Measurements from ENCODE around the gene DTX3. TPM values are rescaled to one million over a fixed set of nuclear protein-coding genes. Genes with fewer than 3 reads are reported as not detected.

Gene DTX3
- total and polyA plus RNA-seq, 2 of the 13 experiments (the other 11 are each of a cell fraction or from before 2014, with no cell fraction given) = 9.0 to 27.2 TPM

- TF ChIP-seq NR2F2 (IDR thresholded peaks at IDR 0.05; ENCODE audit: borderline replicate concordance, low read depth) = no peak
- TF ChIP-seq CBX1 (IDR thresholded peaks at IDR 0.05; ENCODE audit: low read depth) = no peak
- TF ChIP-seq TRIM24 (CRISPR knock-in tag; IDR thresholded peaks at IDR 0.05) = no peak
- peak; percentile 75; the same call in 1 of the 2 replicates for TF ChIP-seq ZIK1 (CRISPR knock-in tag; IDR thresholded peaks at IDR 0.05; ENCODE audit: borderline replicate concordance, low read depth)
- no peak for TF ChIP-seq MXI1 (IDR thresholded peaks at IDR 0.05; ENCODE audit: borderline replicate concordance, low read depth, low read length)
- no peak for TF ChIP-seq DR1 (CRISPR knock-in tag; IDR thresholded peaks at IDR 0.05)
- TF ChIP-seq ZNF556 (CRISPR knock-in tag; IDR thresholded peaks at IDR 0.05; ENCODE audit: borderline replicate concordance) = 0 out of 2 replicates have a peak, but pooled peaks have one; percentile 45
- peak; percentile 51; the same call in 1 of the 2 replicates for TF ChIP-seq ARID4A (CRISPR knock-in tag; IDR thresholded peaks at IDR 0.05; ENCODE audit: borderline replicate concordance)
- no peak for TF ChIP-seq ZNF282 (IDR thresholded peaks at IDR 0.05; ENCODE audit: partially characterized antibody)
- TF ChIP-seq ZNF891 (CRISPR knock-in tag; IDR thresholded peaks at IDR 0.05) = peak; percentile 33; the same call in 1 of the 2 replicates
- no peak for TF ChIP-seq ZSCAN29 (CRISPR knock-in tag; conservative IDR thresholded peaks at IDR 0.05)
- peak; percentile 55; the same call in 1 of the 2 replicates for TF ChIP-seq NFKB2 (CRISPR knock-in tag; IDR thresholded peaks at IDR 0.05; ENCODE audit: borderline replicate concordance)
- TF ChIP-seq MZF1 (CRISPR knock-in tag; IDR thresholded peaks at IDR 0.05; ENCODE audit: borderline replicate concordance) = no peak
- TF ChIP-seq BRD4 (CRISPR knock-in tag; IDR thresholded peaks at IDR 0.05) = no peak
- no peak for TF ChIP-seq SSRP1 (CRISPR knock-in tag; IDR thresholded peaks at IDR 0.05)
- no peak for TF ChIP-seq RORA (CRISPR knock-in tag; IDR thresholded peaks at IDR 0.05)
- TF ChIP-seq ISL2 (CRISPR knock-in tag; IDR thresholded peaks at IDR 0.05) = 0 out of 2 replicates have a peak, but pooled peaks have one; percentile 26
- TF ChIP-seq LRRFIP1 (CRISPR knock-in tag; conservative IDR thresholded peaks at IDR 0.05) = no peak
- no peak for TF ChIP-seq ZNF281 (CRISPR knock-in tag; IDR thresholded peaks at IDR 0.05; ENCODE audit: borderline replicate concordance)
- no peak for TF ChIP-seq ZNF552 (CRISPR knock-in tag; IDR thresholded peaks at IDR 0.05; ENCODE audit: borderline replicate concordance)
- no peak for TF ChIP-seq MIXL1 (CRISPR knock-in tag; IDR thresholded peaks at IDR 0.05)
Observed at GRCh38 chr12:57621497-57622292, 17.1 kb downstream of the DTX3 start (continued).

Data from HepG2 (cell line).